Spinal cord (tissue), 10 donors: Measurements from ENCODE around the gene PSRC1. TPM values are rescaled to one million over a fixed set of nuclear protein-coding genes. Genes with fewer than 3 reads are reported as not detected.

Source experiments
- DNase-seq, 6 donors: peaks; one replicate each; pipeline versions ENCODE4 v3.0.0 to v3.0.0-alpha.2; 2013 to 2015; ENCODE audit warnings: low spot score in 6 of 6, low read depth in 4 of 6
- H3K27ac ChIP-seq: one replicate; pipeline ENCODE4 v1.5.1; 2013; ENCODE audit warnings: low read depth, low read length, control low read depth
- H3K27me3 ChIP-seq: one replicate; pipeline ENCODE4 v1.6.1; 2013; ENCODE audit warnings: low read length; ENCODE audit not compliant: control insufficient read depth, insufficient read depth
- H3K36me3 ChIP-seq: one replicate; pipeline ENCODE4 v1.6.1; 2013; ENCODE audit warnings: low read length; ENCODE audit not compliant: control insufficient read depth, insufficient read depth
- H3K4me1 ChIP-seq: one replicate; pipeline ENCODE4 v1.6.1; 2013; ENCODE audit warnings: low read length; ENCODE audit not compliant: control insufficient read depth, insufficient read depth
- H3K4me3 ChIP-seq: one replicate; pipeline ENCODE4 v1.5.1; 2013; ENCODE audit warnings: low read depth, low read length, control low read depth
- H3K9me3 ChIP-seq: one replicate; pipeline ENCODE4 v1.6.1; 2013; ENCODE audit warnings: low read length; ENCODE audit not compliant: control insufficient read depth, insufficient read depth
- WGBS: methylation state at CpG from one replicate; pipeline ENCODE4 v1.1.5; 2013; ENCODE audit warnings: missing lambda C conversion rate; ENCODE audit not compliant: insufficient coverage; 5-methylcytosine and 5-hydroxymethylcytosine counted together
- polyA plus RNA-seq, 2 donors: library from polyadenylated mRNA; unstranded; fragments of 120-200 nt; gene quantifications; one replicate each; pipeline ENCODE4 v1.2.1, GENCODE V29; 2013; ENCODE audit not compliant: insufficient read length in 2 of 2
- total RNA-seq, 2 donors: library from RNA; depleted of rRNA in 1 of 2; stranded (reverse); fragments of 120-200 nt in 1 of 2; fragments of >200 nt in 1 of 2; gene quantifications; one replicate each; pipeline versions ENCODE4 v1.2.3 to v1.2.4, GENCODE V29; 2013 to 2014
- donor health status: healthy.

PSRC1 gene
- total and polyA plus RNA-seq, 4 donors: 9.0 to 37.1 (median 32.2) TPM

GRCh38 chr1:109283748-109284600 lies 1.0 kb upstream of the PSRC1 start:
- WGBS: 23% methylated on average over 6 of the region's 17 CpGs
- peaks cover 16% of the 10 kb centered on the region for H3K36me3 ChIP-seq

GRCh38 chr1:109282497-109282951 lies 421 bp downstream of the PSRC1 start:
- Histone ChIP-seq H3K27ac (peak overlapping the region; percentile 96), H3K9me3 (no peaks in the 10 kb centered on the region), H3K36me3 (peaks cover 16% of the 10 kb centered on the region), H3K27me3 (no peaks in the 10 kb centered on the region), H3K4me1 (peaks cover 47% of the 10 kb centered on the region), H3K4me3 (peak overlapping the region; percentile 59)
- WGBS: 3% methylated on average over 10 of the region's 10 CpGs
- no peak for DNase-seq

More at GRCh38 chr1:109283748-109284600, 1.0 kb upstream of the PSRC1 start:
- Histone ChIP-seq H3K4me3 (peak overlapping the region; percentile 59), H3K27ac (peak overlapping the region; percentile 96), H3K4me1 (peaks cover 42% of the 10 kb centered on the region), H3K27me3 (no peaks in the 10 kb centered on the region), H3K9me3 (no peaks in the 10 kb centered on the region)
- DNase-seq: peak in 2 of 6 donors; percentile 78 to 82

GRCh38 chr1:109281680-109282496 lies 1.1 kb downstream of the PSRC1 start:
- peak in 1 of 6 donors; percentile 27 for DNase-seq
- Histone ChIP-seq H3K4me3 (peak overlapping the region; percentile 59), H3K27ac (peak overlapping the region; percentile 96), H3K27me3 (no peaks in the 10 kb centered on the region), H3K4me1 (peaks cover 52% of the 10 kb centered on the region), H3K36me3 (peaks cover 16% of the 10 kb centered on the region), H3K9me3 (no peaks in the 10 kb centered on the region)
- 32% methylated on average over 21 of the region's 28 CpGs for WGBS

GRCh38 chr1:109280862-109281261 lies 2.1 kb downstream of the PSRC1 start:
- 89% methylated on average over 3 of the region's 12 CpGs for WGBS
- Histone ChIP-seq H3K9me3 (no peaks in the 10 kb centered on the region), H3K27ac (no peak overlapping the region), H3K27me3 (no peaks in the 10 kb centered on the region), H3K4me3 (no peak overlapping the region), H3K4me1 (peaks cover 53% of the 10 kb centered on the region), H3K36me3 (peaks cover 17% of the 10 kb centered on the region)
- no peak for DNase-seq

GRCh38 chr1:109279615-109280278 lies 3.2 kb downstream of the PSRC1 start:
- no peaks in the 10 kb centered on the region for H3K9me3 ChIP-seq

GRCh38 chr1:109277434-109278204 lies 5.3 kb downstream of the PSRC1 start:
- no peaks in the 10 kb centered on the region for H3K27me3 ChIP-seq
- WGBS: 50% methylated on average over 5 of the region's 7 CpGs
- peak in 2 of 6 donors; percentile 83 to 88 for DNase-seq
- H3K36me3 ChIP-seq: peaks cover 47% of the 10 kb centered on the region
- peaks cover 50% of the 10 kb centered on the region for H3K4me1 ChIP-seq
- H3K9me3 ChIP-seq: no peaks in the 10 kb centered on the region
- no peak overlapping the region for H3K4me3 ChIP-seq
- peak overlapping the region; percentile 54 for H3K27ac ChIP-seq

More at GRCh38 chr1:109279615-109280278, 3.2 kb downstream of the PSRC1 start:
- Histone ChIP-seq H3K4me3 (no peak overlapping the region), H3K36me3 (peaks cover 26% of the 10 kb centered on the region), H3K27me3 (no peaks in the 10 kb centered on the region), H3K4me1 (peaks cover 60% of the 10 kb centered on the region), H3K27ac (no peak overlapping the region)
- no peak for DNase-seq
- WGBS: 92% methylated on average over 4 of the region's 5 CpGs

GRCh38 chr1:109275706-109276345 lies 7.1 kb downstream of the PSRC1 start:
- WGBS: 45% methylated on average over 8 of the region's 9 CpGs
- no peak for DNase-seq
- Histone ChIP-seq H3K27ac (no peak overlapping the region), H3K4me3 (no peak overlapping the region), H3K9me3 (no peaks in the 10 kb centered on the region), H3K27me3 (no peaks in the 10 kb centered on the region), H3K36me3 (peaks cover 62% of the 10 kb centered on the region), H3K4me1 (peaks cover 35% of the 10 kb centered on the region)

GRCh38 chr1:109274533-109275476 lies 8.1 kb downstream of the PSRC1 start:
- Histone ChIP-seq H3K36me3 (peaks cover 65% of the 10 kb centered on the region), H3K4me1 (peaks cover 26% of the 10 kb centered on the region), H3K9me3 (no peaks in the 10 kb centered on the region), H3K27me3 (no peaks in the 10 kb centered on the region), H3K4me3 (no peak overlapping the region), H3K27ac (no peak overlapping the region)
- DNase-seq: no peak
- WGBS: 69% methylated on average over 11 of the region's 24 CpGs
